Head of caudate nucleus (tissue), 42 donors: ENCODE data around the gene CTNNBIP1.

Experiments
- DNase-seq, 42 donors: peaks; one replicate each; pipeline versions ENCODE4 v3.0.0 to v3.0.0-alpha.2; 2020 to 2021; ENCODE audit warnings: mixed read lengths in 7 of 42
- intact Hi-C: fragments of 100-400 bp; cut with DNase I; formaldehyde crosslinking; loops from one replicate; pipeline ENCODE4 v1.15.0; 2022

The CTNNBIP1 gene

GRCh38 chr1:9867408-9868243 lies 42.4 kb downstream of the CTNNBIP1 start:
- peak; percentile 51 to 95 (median 87) for DNase-seq

GRCh38 chr1:9866836-9867235 lies 43.2 kb downstream of the CTNNBIP1 start:
- DNase-seq, result no peak
- intact Hi-C loops, result loop anchor here (5.0 to 10.0 kb wide), 3 partner anchors 82 to 242 kb away; no protein-coding TSS in a partner anchor

More at GRCh38 chr1:9867408-9868243, 42.4 kb downstream of the CTNNBIP1 start:
- intact Hi-C loops, result loop anchor here (5.0 to 10.0 kb wide), 3 partner anchors 83 to 243 kb away; no protein-coding TSS in a partner anchor

GRCh38 chr1:9865724-9866123 lies 44.3 kb downstream of the CTNNBIP1 start:
- DNase-seq, result no peak
- intact Hi-C loops, result loop anchor here (5.0 to 10.0 kb wide), 3 partner anchors 81 to 241 kb away; no protein-coding TSS in a partner anchor

GRCh38 chr1:9863371-9863770 lies 46.7 kb downstream of the CTNNBIP1 start:
- intact Hi-C loops, result loop anchor here (10.0 kb wide), 2 partner anchors 79 to 239 kb away; no protein-coding TSS in a partner anchor
- no peak for DNase-seq

GRCh38 chr1:9861360-9861759 lies 48.7 kb downstream of the CTNNBIP1 start:
- intact Hi-C loops, result loop anchor here (10.0 kb wide), 2 partner anchors 77 to 237 kb away; no protein-coding TSS in a partner anchor
- DNase-seq, result no peak

- DNase-seq, result no peak
- intact Hi-C loops, result loop anchor here (10.0 kb wide), 2 partner anchors 76 to 236 kb away; no protein-coding TSS in a partner anchor
Observed at GRCh38 chr1:9860887-9861286, 49.2 kb downstream of the CTNNBIP1 start.

GRCh38 chr1:9859281-9860014 lies 50.6 kb downstream of the CTNNBIP1 start:
- no peak for DNase-seq
- intact Hi-C loops, result loop anchor here (10.0 kb wide), 2 partner anchors 75 to 235 kb away; no protein-coding TSS in a partner anchor

GRCh38 chr1:9858293-9859035 lies 51.6 kb downstream of the CTNNBIP1 start:
- intact Hi-C loops, result no loop called here
- no peak for DNase-seq

GRCh38 chr1:9855186-9855585 lies 54.9 kb downstream of the CTNNBIP1 start:
- no peak for DNase-seq
- intact Hi-C loops, result no loop called here

GRCh38 chr1:9853249-9853595 lies 56.8 kb downstream of the CTNNBIP1 start:
- intact Hi-C loops, result no loop called here
- no peak for DNase-seq

- intact Hi-C loops, result no loop called here
- peak; percentile 46 to 94 (median 74) for DNase-seq
Observed at GRCh38 chr1:9852410-9853248, 57.4 kb downstream of the CTNNBIP1 start.

GRCh38 chr1:9852004-9852403 lies 58.1 kb downstream of the CTNNBIP1 start:
- DNase-seq, result peak in 1 of 42 donors; percentile 16
- intact Hi-C loops, result no loop called here

- intact Hi-C loops, result no loop called here
- DNase-seq, result no peak
Observed at GRCh38 chr1:9850442-9851162, 59.5 kb downstream of the CTNNBIP1 start.

GRCh38 chr1:9849691-9850441 lies 60.2 kb downstream of the CTNNBIP1 start:
- intact Hi-C loops, result no loop called here
- peak in 3 of 42 donors; percentile 26 to 50 (median 40) for DNase-seq

- intact Hi-C loops, result no loop called here
Observed at GRCh38 chr1:9848022-9848421, 62.0 kb downstream of the CTNNBIP1 start.

GRCh38 chr1:9847269-9847668 lies 62.8 kb downstream of the CTNNBIP1 start:
- DNase-seq, result no peak
- intact Hi-C loops, result no loop called here

More at GRCh38 chr1:9848022-9848421, 62.0 kb downstream of the CTNNBIP1 start:
- DNase-seq, result peak in 33 of 42 donors; percentile 37 to 85 (median 58)
